ACHN (cell line): ENCODE measurements around the gene CLEC17A.
"Not testable (repeated sequence)": the region's sequence is repeated elsewhere in the genome, so short reads cannot be mapped to it uniquely, and the experiment has no call there.

Experiments used
- DNase-seq: peaks from one replicate; pipeline ENCODE4 v3.0.0-alpha.2; 2015
- in situ Hi-C: cut with HindIII; loops from 2 replicates; pipeline ENCODE4 v1.10.0; 2017; ENCODE audit warnings: low sequenced_read_pairs, low pct_ligation_motif_present, low pct_unique_long_range_greater_than_20kb

CLEC17A gene

GRCh38 chr19:14582894-14583340 lies at the start of gene CLEC17A:
TSS of gene CLEC17A (plus strand) at chr19:14583084. CDS start at chr19:14583161, 77 bp downstream.
- in situ Hi-C loops = no loop called here
- no peak for DNase-seq

GRCh38 chr19:14533450-14533849 lies 49.4 kb upstream of the CLEC17A start:
- DNase-seq = no peak
- in situ Hi-C loops = no loop called here

GRCh38 chr19:14536926-14537692 lies 45.8 kb upstream of the CLEC17A start:
- DNase-seq = no peak
- in situ Hi-C loops = no loop called here

GRCh38 chr19:14540741-14541525 lies 42.0 kb upstream of the CLEC17A start:
- in situ Hi-C loops = no loop called here
- DNase-seq = no peak

- in situ Hi-C loops, DNase-seq: not testable (repeated sequence)
Measured at GRCh38 chr19:14541979-14542378, 40.9 kb upstream of the CLEC17A start.

GRCh38 chr19:14542711-14543328 lies 40.1 kb upstream of the CLEC17A start:
- DNase-seq = no peak
- in situ Hi-C loops = no loop called here

GRCh38 chr19:14544047-14544446 lies 38.8 kb upstream of the CLEC17A start:
- in situ Hi-C loops = no loop called here
- DNase-seq = no peak

- no peak for DNase-seq
Measured at GRCh38 chr19:14544977-14545715, 37.7 kb upstream of the CLEC17A start.

GRCh38 chr19:14545716-14546082 lies 37.2 kb upstream of the CLEC17A start:
- DNase-seq = no peak
- in situ Hi-C loops = no loop called here

More at GRCh38 chr19:14544977-14545715, 37.7 kb upstream of the CLEC17A start:
- in situ Hi-C loops = no loop called here

GRCh38 chr19:14550201-14550754 lies 32.6 kb upstream of the CLEC17A start:
- in situ Hi-C loops = no loop called here
- DNase-seq = no peak

- DNase-seq, in situ Hi-C loops: not testable (repeated sequence)
Measured at GRCh38 chr19:14551134-14552005, 31.5 kb upstream of the CLEC17A start.

- DNase-seq, in situ Hi-C loops: not testable (repeated sequence)
Measured at GRCh38 chr19:14552006-14552360, 30.9 kb upstream of the CLEC17A start.

- in situ Hi-C loops = no loop called here
- DNase-seq = no peak
Measured at GRCh38 chr19:14553042-14553938, 29.6 kb upstream of the CLEC17A start.

- no peak for DNase-seq
- in situ Hi-C loops = no loop called here
Measured at GRCh38 chr19:14553939-14554243, 29.0 kb upstream of the CLEC17A start.

- in situ Hi-C loops = no loop called here
- DNase-seq = no peak
Measured at GRCh38 chr19:14554382-14554812, 28.5 kb upstream of the CLEC17A start.

GRCh38 chr19:14555918-14556661 lies 26.8 kb upstream of the CLEC17A start:
- in situ Hi-C loops = no loop called here
- peak; percentile 28 for DNase-seq
